NCI-H446 (cell line): ENCODE measurements around the gene SMOC1.

Experiments
- DNase-seq, 2 experiments: peaks; one replicate each; lab custom pipeline; 2025; lab: John Stamatoyannopoulos, UW

The SMOC1 gene

DNA sequence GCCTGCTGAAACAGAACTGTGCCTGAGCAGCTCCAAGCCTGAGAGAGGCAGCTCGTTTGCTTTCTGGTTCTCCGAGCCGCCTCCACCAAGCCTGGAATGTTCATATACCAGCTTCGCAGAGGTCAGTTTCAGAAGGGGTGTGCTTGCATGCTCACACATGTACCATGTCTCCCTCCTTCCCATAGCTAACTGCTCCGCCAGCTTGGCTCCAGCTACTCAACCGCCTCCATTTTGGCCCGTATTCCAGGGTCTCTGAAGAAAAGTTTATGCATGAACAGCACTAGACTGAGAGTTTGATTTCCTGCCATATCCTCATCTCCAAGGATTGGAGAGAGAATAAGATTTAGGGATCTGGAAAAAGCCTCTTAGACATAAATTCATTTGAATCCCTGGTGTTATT, 103.7 kb downstream of the SMOC1 start:
- DNase-seq = peak; percentile 57 to 73

DNA sequence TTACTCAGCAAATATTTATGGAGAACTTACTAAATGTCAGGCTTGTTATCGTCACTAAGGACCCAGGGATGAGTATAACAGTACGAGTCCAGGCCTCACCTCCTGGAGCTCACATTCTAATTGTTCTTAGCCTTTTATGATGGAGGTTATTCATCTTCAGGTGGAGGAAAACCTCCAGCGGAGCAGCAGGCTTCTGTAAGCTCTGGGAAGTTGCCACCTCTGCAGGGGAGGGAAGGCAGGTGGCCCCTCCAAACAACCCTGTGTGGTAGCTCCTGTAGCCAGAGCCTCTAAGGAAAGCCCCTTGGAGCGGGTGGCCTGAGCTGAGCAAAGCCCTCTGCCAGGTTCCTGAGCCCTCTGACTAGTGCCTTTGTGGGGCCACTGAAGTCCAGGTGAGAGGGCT, 104.1 kb downstream of the SMOC1 start:
- DNase-seq = no peak

DNA sequence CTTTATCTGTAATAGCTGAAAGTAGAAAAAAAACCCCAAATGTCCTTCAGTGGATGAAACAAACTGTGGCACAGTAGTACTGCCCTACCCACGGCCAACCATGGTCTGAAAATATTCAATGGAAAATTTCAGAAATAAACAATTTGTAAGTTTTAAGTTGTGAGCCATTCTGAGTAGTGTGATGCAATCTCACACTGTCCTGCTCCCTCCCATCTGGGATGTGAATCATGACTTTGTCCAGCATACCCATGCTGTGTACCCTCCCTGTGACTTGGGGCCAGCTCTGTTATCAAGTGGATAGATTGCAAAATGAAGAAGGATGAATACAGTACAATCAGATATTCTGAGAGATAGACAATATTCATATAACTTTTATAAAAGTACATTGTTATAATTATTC, 106.2 kb downstream of the SMOC1 start:
- DNase-seq = no peak

DNA sequence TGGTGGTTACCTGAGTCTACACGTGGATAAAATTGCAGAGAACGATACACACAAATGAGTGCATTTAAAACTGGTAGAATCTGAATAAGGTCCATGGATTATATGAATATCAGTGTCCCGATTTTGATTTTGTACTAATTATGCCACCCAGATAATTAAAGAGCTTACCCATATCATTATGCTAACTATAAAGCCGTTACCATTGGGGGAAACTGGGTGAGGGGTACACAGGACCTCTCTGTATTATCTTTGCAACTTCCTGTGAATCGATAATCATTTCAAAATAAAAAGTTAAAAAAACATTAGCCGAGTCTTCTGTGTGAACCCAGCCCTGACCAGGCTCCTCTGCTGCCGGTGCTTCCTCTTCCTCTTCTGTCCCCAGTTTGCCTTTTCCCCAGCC, 107.1 kb downstream of the SMOC1 start:
- DNase-seq = no peak

DNA sequence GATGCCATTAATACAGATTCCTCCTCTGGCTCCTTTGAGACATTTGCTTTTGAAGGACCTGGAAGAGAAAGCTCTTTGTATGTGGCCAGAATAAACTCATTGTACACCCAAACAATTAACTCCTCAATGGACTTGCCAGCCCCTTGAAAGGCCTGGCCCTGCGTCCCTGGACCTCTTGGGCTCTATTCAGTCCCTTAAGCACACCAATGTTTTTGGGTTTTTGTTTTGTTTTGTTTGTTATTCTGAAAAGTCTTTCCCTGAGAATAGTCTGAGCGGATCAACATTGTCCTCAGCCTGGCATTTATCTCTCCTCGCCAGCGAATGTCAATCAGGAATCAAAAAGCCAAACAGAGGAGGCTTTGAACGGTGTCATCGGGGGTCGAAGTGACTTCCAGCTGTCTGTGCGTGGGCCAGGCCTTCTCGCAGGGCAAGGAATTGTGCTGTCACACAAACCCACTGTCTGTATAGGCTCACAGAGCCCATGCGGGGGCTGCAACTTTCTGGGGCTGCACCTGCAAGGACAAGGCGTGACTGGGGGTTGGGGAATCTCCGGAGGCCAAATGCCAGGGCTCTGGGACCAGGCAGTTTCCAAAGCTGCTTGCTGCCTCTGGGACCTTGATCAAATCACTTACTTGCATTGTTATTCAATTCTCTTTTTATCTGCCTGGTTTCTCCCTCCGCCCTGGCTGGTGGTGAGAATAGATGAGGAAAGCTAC, 108.3 kb downstream of the SMOC1 start:
- no peak for DNase-seq

DNA sequence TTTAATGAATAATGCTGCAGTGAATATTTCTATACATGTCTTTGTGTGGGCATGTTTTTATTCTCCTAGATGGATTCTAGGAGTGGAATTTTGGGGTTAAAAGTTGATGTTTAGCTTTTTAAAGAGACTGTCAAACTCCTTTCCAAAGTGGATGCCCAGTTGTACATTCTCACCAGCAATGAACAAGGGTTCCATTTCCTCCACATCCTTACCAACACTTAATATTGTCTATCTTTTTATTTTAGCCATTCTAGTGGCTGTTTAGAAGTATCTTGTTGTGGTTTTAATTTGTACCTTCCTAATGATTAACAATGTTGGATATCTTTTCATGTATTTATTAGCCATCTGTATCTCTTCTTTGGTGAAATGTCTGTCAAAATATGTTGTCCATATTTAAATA, 109.8 kb downstream of the SMOC1 start:
- DNase-seq = no peak

DNA sequence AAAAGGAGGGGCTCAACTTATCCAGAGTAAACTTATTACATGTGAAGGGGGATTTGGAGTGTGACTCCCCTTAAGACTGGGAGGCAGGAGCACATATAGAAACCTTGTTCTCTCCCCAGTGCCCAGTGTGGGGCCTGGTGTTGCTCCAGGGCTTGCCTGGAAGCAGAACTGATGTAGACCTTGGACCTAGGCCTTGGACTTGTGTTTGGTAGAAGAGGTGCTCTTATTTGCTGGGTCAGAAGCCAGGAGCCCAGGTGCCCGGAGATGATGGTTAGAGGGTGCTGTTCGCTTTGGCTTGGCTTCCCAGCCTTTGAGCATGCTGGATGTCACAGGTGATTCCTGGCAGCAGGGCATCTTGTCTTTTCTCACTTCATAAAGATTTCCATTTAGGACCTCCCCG, 110.4 kb downstream of the SMOC1 start:
- no peak for DNase-seq

DNA sequence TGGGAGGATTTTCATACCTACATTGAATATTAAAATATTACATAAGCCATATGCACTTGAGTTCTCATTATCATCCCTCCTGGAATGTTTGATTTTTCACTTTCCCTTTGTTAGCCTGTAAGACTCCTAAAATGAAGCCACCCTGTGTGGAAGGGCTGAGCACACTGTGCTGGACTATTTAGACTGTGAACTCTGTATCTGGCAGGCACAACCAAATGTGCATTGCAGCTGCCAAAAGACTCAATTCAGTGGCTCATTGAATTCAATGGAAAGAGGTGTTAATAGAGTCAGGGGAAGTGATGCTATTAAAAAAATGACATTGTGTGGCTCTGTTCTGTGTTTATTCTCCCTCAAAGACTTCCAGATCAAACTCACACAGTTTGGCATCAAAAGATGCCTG, 111.1 kb downstream of the SMOC1 start:
- DNase-seq = peak in 1 of 2 experiments; percentile 46

DNA sequence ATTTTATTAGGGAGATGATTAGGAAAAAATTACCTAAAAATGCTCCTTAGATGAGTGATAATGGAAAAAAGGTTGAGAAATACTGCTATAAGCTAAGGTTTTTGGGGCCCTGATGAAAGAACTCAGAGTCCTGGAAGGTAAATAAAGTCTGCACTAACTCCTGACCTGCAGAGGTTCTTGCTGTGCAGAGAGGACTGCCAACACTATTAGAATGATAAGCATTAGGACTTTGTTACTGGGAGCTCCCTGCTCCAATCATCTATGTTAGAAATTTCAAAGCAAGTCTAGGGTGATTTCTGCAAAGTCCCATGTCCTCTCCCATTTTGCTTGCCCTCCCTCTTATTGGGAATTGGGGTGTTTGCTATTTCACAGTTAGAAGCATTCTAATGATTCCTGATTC, 112.2 kb downstream of the SMOC1 start:
- no peak for DNase-seq

DNA sequence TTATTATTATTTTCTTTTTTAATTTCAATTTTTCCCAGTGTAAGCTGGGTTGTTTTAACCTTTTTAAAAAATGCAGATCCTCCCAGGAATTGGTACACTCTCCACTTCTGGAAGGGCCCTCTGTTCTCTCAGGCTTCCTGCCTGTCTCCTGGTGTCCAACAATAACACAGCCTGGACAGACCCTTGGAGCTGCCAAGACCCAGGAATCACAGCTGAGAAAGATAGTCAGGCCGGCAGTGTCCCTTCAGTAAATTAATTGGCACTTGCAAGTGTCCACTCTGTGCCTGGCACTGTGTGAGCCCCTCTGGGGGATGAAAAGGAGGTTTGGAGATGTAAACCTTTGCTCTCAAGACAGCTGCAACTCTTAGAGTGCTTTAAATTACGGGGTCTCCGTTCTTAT, 113.3 kb downstream of the SMOC1 start:
- no peak for DNase-seq

DNA sequence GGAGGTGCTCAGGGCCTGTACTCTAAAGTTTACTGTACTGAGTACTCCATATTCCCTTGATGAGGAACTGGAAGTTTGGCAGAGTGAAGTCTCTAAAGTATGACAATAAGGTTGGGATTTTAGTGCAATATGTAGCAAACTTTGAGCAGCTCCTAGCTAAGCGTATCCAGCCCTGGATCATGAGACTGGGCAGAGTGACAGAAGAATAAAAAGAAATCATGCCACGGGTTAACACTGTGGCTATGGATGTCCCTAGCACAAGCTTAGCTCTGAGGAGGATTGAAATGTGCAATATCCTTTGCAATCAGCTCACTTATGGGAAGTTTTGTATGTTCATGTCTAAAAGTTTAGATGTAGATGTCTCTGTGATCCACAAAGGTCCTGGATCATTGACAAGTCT, 114.1 kb downstream of the SMOC1 start:
- no peak for DNase-seq

DNA sequence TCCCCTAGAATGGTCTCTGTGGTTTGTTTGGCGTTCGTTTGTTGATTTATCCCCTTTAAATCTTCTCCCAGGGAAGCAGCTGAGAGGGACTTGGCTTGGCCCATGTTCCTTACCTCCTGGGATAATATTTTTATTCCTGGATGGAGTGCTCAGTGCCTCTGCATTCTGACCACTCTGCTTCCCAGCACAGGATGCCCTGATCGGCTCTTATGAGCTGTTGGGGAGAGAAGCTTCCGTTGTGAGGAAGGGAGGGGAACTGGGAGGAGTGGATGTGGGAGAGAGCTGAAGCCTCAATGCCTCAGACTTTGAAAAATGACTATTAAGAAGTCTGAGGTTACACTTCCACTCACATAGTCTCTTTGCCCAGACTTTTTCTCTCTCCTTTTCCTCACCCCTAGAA, 114.8 kb downstream of the SMOC1 start:
- no peak for DNase-seq

DNA sequence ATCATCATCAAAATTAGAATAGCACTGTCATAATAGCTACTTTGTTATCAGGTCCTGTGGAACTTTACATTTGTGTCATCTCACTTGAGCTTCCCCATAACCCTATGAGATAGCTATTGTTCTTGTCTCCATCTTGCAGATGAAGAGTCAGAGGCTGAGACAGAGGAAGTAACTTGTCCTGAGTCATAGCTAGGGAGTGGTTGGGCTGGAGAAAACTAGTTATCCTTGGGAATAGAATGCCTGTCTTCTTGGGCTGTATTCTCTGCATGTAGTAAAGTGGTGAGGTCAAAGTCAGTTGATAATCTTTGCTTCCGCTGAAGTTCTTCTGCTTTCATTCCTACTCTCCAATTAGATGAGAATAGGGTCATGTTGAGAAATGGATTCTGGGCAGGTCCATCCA, 117.0 kb downstream of the SMOC1 start:
- no peak for DNase-seq

DNA sequence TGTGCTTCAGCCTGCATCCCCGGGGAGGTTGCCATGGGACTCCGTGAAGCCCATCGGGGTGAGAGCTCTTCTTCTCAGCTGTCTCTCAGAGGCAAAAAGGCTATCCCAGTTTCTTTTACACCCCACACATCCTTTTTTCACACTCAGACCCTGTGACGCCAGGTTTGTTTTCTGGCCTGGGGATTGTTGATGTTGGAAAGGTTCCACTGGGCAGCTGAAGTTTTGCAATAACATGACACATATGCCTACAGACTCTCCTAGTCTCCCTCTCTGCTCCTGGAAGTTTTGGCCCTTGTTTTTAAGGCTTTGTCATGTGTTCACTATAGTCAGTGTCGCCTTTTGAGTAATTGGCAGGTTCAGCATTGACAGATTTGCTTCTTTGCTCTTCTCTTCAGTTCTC, 118.6 kb downstream of the SMOC1 start:
- DNase-seq = peak in 1 of 2 experiments; percentile 45

DNA sequence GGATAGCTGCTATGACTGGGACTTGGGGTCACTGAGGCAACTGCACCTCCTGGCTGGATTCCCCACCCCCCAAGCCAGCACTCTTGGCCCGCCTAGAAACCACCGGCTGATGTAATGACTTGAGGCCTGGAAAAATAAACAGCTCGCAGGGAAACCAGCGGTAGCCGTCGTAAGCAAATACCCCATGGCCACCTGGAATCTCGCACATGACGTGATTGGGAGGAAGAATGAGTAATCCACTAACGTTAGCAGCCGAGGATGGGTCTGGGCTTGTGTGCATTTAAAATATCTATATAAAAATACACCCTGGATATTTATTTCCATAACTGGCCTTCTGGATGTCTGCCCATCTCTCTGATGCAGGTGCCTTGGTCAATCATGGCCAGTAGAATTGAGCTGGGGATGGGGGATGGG, 120.1 kb downstream of the SMOC1 start:
- no peak for DNase-seq

DNA sequence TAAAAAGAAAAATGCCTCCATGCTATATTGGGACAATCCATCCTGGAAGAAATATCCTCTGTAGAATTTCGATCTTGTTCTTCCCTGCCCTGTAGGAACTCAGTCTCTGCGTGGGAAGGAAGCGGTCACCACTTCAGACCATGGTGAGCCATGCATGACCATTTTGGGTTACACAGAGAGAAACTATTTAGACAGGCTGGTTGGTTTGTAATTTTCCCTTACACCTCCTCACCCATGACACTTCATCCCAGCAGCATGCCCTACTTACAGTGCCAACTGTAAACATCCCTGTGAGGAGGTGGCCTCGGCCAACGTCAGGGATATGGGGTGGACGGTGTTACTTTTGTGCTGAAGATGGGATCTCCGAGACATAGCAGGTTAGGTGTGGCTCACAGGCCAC, 121.4 kb downstream of the SMOC1 start:
- DNase-seq = no peak

DNA sequence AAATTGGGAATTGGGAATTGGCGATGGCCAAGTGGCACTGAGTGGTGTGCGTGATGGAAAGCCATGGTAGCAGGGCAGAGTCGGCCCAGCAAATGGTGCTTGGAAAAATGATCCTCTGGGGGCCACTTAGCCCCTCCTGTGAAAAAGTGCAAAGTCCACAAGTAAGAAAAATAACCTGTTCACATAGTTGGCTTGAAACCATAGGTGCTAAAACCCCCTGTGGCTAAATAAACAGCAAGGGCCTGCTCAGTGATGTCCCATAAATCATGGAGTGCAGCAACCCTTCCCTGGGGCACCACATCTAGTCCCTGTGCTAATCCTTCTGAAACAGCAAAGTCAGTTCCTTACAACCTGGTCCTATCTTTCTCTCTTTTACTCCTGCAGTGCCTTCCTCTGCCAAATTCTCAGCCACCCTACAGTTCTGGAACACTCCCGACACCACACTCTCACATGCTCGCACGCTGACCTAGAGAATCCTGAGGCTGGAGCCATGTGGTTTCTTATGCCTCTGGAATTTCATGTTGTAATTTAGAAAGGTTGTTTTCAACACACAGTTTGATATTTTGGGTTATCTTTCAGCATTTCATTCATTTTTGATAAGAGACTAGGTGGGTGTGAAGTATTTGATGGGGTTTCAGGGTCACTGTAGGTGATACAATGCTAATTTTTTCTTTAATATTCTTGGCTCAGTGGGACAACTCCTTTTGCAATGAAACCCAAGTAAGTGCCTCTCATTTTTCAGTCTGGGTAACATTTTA, 123.6 kb downstream of the SMOC1 start:
- DNase-seq = no peak

DNA sequence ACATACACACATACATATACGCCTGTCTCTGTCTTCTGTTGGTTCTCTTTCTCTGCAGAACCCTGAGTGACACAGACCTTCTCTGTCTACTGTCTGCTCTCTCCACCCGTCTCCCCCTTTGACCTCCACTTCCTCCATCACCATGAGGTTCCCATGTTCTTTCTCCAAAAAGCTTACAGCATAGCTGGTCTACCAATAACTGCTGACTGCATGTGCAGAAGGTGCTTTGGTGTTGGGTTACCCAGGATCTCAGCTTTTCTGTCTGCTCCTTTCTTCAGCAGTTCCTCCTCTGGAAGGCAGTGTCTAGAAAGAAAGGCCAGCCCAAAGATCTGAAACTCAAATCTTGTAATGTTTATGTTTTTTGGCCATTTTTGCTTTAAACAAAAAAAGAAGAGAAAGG, 125.6 kb downstream of the SMOC1 start:
- no peak for DNase-seq

DNA sequence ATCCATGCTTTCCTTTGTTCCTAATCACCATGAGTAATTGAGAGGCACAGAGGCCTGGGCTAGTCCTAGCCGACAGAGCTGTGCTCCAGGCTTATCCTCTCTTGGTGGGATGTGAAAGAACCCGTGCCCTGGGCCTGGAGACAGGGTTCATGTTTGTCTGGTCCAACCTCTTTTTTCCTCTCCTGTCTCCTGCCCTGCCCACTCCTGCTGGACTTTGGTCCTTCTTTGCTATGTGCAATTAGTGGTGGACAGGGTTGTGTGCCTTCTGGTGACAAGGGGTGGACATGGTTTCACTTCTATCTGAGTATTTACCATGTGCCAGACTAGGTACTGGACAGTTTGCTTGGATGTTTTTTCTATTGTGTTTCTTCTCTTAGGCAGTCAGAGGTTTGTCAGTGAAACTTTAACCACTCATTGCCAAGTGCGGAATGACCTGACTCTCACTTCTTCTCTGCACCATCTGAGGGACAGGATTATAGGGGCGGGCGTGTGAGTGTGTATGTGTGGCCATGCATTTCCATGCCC, 126.1 kb downstream of the SMOC1 start:
- no peak for DNase-seq

DNA sequence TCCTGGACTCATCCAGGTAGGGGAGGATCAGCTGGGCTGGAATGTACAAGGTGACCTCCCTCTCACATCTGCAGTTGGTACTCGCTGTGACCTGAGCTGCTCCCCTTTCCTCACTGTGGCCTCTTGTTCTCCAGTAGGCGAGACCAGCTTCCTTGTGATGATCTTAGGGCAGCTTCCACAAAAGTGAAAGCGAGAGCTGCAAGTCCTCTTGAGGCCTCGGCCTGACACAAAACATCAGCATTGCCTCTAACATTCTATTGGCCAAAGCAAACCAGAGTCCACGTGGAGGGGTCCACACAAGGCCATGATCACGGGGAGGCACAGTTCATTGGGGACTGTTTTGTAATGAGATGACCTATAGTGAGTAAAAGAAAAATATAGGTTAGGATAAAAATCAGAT, 127.5 kb downstream of the SMOC1 start:
- no peak for DNase-seq

DNA sequence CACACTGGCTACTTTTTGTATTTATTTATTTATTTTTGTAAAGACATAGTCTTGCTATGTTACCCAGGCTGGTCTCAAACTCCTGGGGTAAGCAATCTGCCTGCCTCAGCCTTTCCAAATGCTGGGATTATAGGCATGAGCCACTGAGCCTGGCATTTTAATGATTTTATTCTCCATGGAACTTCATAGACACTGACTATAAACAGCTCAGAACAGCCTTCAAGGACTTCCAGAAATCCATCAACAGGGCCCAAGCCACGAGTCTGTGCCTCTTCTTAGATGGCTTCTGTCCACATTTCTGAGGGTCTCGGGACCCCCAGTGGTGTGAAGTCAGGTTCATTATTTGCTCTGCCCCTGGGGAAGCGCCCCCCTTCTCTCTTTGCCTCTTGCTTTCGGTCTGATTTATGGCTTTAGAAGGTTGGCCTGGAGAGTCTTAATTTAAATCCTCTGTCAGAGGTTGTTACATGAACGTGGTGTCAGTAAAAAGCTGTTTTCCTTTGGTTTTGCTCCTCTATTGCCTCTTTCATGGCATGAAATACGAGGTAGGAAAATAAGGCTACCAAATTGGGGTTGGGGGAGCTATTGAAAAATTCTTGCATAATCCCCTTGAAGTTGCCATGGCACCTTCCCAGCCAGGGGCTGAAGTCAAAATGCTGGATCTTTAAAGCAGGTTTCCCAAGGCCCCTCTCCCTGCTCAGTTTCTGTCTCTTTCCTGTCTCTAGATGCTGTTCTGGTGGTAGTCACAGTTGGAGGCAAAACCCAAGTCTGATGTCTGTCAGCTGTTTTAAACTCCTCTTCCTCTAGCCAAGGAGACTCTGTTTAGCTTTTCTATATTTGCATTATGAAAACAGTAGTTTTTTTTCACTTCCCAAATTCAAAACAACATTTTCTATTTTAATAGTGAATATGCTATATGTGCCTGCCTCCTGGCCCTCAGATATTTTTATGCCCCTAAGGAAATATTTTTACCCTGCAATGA, 129.4 kb downstream of the SMOC1 start:
- no peak for DNase-seq

DNA sequence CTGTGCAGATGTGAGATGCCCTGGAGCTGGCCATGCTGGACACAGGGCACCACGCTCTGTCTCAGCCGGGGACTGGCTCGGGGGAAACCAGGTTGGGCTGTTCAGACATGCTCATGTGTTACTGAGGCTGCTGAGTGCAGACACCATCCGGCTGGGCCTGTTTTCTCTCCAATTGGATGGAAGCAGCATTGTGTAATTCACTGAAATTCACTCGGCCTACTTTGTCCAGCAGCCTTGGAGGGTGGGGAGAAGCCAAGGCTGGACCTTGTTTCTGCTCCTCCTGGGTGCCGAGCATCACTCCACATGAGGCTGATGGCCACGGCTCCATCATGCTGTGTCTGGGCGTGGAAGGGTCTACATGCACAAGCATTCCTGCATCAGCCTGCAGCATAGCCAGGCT, 130.7 kb downstream of the SMOC1 start:
- DNase-seq = no peak
